Urinary bladder (tissue), 4 donors: Measurements from ENCODE around the gene RMI1. TPM values are rescaled to one million over a fixed set of nuclear protein-coding genes. Genes with fewer than 3 reads are reported as not detected.

Source experiments
- DNase-seq: peaks from one replicate; pipeline ENCODE4 v3.0.0-alpha.2; 2015; ENCODE audit errors: extremely low spot score
- H3K27ac ChIP-seq: one replicate; pipeline ENCODE4 v1.5.1; 2013; ENCODE audit warnings: low read depth, mild to moderate bottlenecking, moderate library complexity
- H3K36me3 ChIP-seq: one replicate; pipeline ENCODE4 v1.6.1; 2013; ENCODE audit warnings: mild to moderate bottlenecking, moderate library complexity; ENCODE audit not compliant: insufficient read depth
- H3K4me1 ChIP-seq: one replicate; pipeline ENCODE4 v1.6.1; 2013; ENCODE audit warnings: mild to moderate bottlenecking, moderate library complexity; ENCODE audit not compliant: insufficient read depth
- H3K4me3 ChIP-seq: one replicate; pipeline ENCODE4 v1.5.1; 2013; ENCODE audit warnings: low read depth, low read length
- WGBS: extraction: QIAGEN DNeasy Blood & Tissue Kit; methylation state at CpG from one replicate; pipeline ENCODE4 v1.1.7; 2013; 5-methylcytosine and 5-hydroxymethylcytosine counted together
- polyA plus RNA-seq: library from polyadenylated mRNA; stranded (reverse); fragments of 200-250 nt; gene quantifications from one replicate; pipeline ENCODE4 v1.2.3, GENCODE V29; 2013
- total RNA-seq: library from RNA; depleted of rRNA; stranded (reverse); fragments of >200 nt; gene quantifications from one replicate; pipeline ENCODE4 v1.2.3, GENCODE V29; 2014
- donor health status: healthy with polysubstance abuse.
- donor health status: healthy.

The RMI1 gene
- total and polyA plus RNA-seq, 2 donors = 3.2 to 17.5 TPM

GRCh38 chr9:83956436-83957247 is 24.0 kb upstream of the RMI1 start:
- DNase-seq = peak; percentile 29
- H3K4me1 ChIP-seq = peaks cover 3% of the 10 kb centered on the region
- no peaks in the 10 kb centered on the region for H3K36me3 ChIP-seq
- H3K4me3 ChIP-seq = peak overlapping the region; percentile 51
- H3K27ac ChIP-seq = peak overlapping the region; percentile 73
- WGBS = 2% methylated on average over 57 of the region's 57 CpGs

GRCh38 chr9:83957248-83957513 is 23.4 kb upstream of the RMI1 start:
- WGBS = 75% methylated on average over 4 of the region's 4 CpGs
- peaks cover 3% of the 10 kb centered on the region for H3K4me1 ChIP-seq
- DNase-seq = no peak
- H3K27ac ChIP-seq = no peak overlapping the region
- peak overlapping the region; percentile 51 for H3K4me3 ChIP-seq
- no peaks in the 10 kb centered on the region for H3K36me3 ChIP-seq

- Histone ChIP-seq H3K36me3 (no peaks in the 10 kb centered on the region), H3K4me3 (no peak overlapping the region), H3K4me1 (peaks cover 3% of the 10 kb centered on the region), H3K27ac (no peak overlapping the region)
- 37% methylated on average over 4 of the region's 4 CpGs for WGBS
- DNase-seq = no peak
Observed at GRCh38 chr9:83959061-83959460, 21.5 kb upstream of the RMI1 start.

- WGBS = 87% methylated on average over 5 of the region's 5 CpGs
- Histone ChIP-seq H3K27ac (no peak overlapping the region), H3K4me3 (no peak overlapping the region), H3K36me3 (no peaks in the 10 kb centered on the region), H3K4me1 (no peaks in the 10 kb centered on the region)
- DNase-seq = no peak
Observed at GRCh38 chr9:83960991-83961390, 19.6 kb upstream of the RMI1 start.

GRCh38 chr9:83962165-83962564 is 18.4 kb upstream of the RMI1 start:
- H3K27ac ChIP-seq = no peak overlapping the region
- WGBS = 59% methylated on average over 3 of the region's 3 CpGs
- DNase-seq = no peak
- no peaks in the 10 kb centered on the region for H3K4me1 ChIP-seq
- H3K36me3 ChIP-seq = no peaks in the 10 kb centered on the region
- H3K4me3 ChIP-seq = no peak overlapping the region

GRCh38 chr9:83964973-83965349 is 15.6 kb upstream of the RMI1 start:
- Histone ChIP-seq H3K27ac (no peak overlapping the region), H3K36me3 (no peaks in the 10 kb centered on the region), H3K4me3 (no peak overlapping the region), H3K4me1 (no peaks in the 10 kb centered on the region)
- no peak for DNase-seq
- WGBS = 52% methylated on average over 2 of the region's 2 CpGs

- no peaks in the 10 kb centered on the region for H3K4me1 ChIP-seq
- no peak overlapping the region for H3K27ac ChIP-seq
- no peak for DNase-seq
- no peak overlapping the region for H3K4me3 ChIP-seq
- no peaks in the 10 kb centered on the region for H3K36me3 ChIP-seq
- 54% methylated on average over 11 of the region's 11 CpGs for whole genome bisulfite sequencing
Observed at GRCh38 chr9:83965350-83966208, 15.0 kb upstream of the RMI1 start.

GRCh38 chr9:83966209-83966582 is 14.4 kb upstream of the RMI1 start:
- 89% methylated on average over 8 of the region's 8 CpGs for WGBS
- no peaks in the 10 kb centered on the region for H3K4me1 ChIP-seq
- H3K4me3 ChIP-seq = no peak overlapping the region
- no peaks in the 10 kb centered on the region for H3K36me3 ChIP-seq
- H3K27ac ChIP-seq = no peak overlapping the region
- no peak for DNase-seq

GRCh38 chr9:83967073-83967472 is 13.5 kb upstream of the RMI1 start:
- WGBS = 75% methylated on average over 1 of the region's 1 CpG
- no peak for DNase-seq
- Histone ChIP-seq H3K27ac (no peak overlapping the region), H3K4me3 (no peak overlapping the region), H3K36me3 (peaks cover 2% of the 10 kb centered on the region), H3K4me1 (no peaks in the 10 kb centered on the region)

- 80% methylated on average over 3 of the region's 3 CpGs for WGBS
- DNase-seq = no peak
- no peak overlapping the region for H3K4me3 ChIP-seq
- H3K27ac ChIP-seq = no peak overlapping the region
- H3K4me1 ChIP-seq = no peaks in the 10 kb centered on the region
- H3K36me3 ChIP-seq = peaks cover 4% of the 10 kb centered on the region
Observed at GRCh38 chr9:83969602-83970001, 11.0 kb upstream of the RMI1 start.

GRCh38 chr9:83971485-83971884 is 9.1 kb upstream of the RMI1 start:
- H3K27ac ChIP-seq = no peak overlapping the region
- 75% methylated on average over 6 of the region's 6 CpGs for WGBS
- H3K36me3 ChIP-seq = peaks cover 4% of the 10 kb centered on the region
- DNase-seq = no peak
- H3K4me3 ChIP-seq = no peak overlapping the region
- H3K4me1 ChIP-seq = no peaks in the 10 kb centered on the region

GRCh38 chr9:83972286-83972685 is 8.3 kb upstream of the RMI1 start:
- H3K4me1 ChIP-seq = no peaks in the 10 kb centered on the region
- no peak for DNase-seq
- no peak overlapping the region for H3K27ac ChIP-seq
- WGBS = 82% methylated on average over 2 of the region's 2 CpGs
- H3K4me3 ChIP-seq = no peak overlapping the region
- peaks cover 4% of the 10 kb centered on the region for H3K36me3 ChIP-seq

GRCh38 chr9:83975300-83975699 is 5.3 kb upstream of the RMI1 start:
- WGBS = 86% methylated on average over 12 of the region's 12 CpGs
- Histone ChIP-seq H3K36me3 (peaks cover 4% of the 10 kb centered on the region), H3K4me3 (no peak overlapping the region), H3K4me1 (no peaks in the 10 kb centered on the region), H3K27ac (no peak overlapping the region)
- DNase-seq = no peak

- Histone ChIP-seq H3K36me3 (peaks cover 4% of the 10 kb centered on the region), H3K4me3 (no peak overlapping the region), H3K4me1 (no peaks in the 10 kb centered on the region), H3K27ac (no peak overlapping the region)
- DNase-seq = no peak
- WGBS = 71% methylated on average over 2 of the region's 2 CpGs
Observed at GRCh38 chr9:83976372-83976771, 4.2 kb upstream of the RMI1 start.
